HepG2 (cell line): ENCODE results near the gene PDSS2. TPM values are rescaled to one million over a fixed set of nuclear protein-coding genes. Genes with fewer than 3 reads are reported as not detected.
A peak's percentile ranks its signal among the peaks of the same experiment; 100 is the strongest.

Experiments used
- ADNP ChIP-seq: sonication (generic); formaldehyde crosslinking; IDR thresholded peaks from 2 replicates; pipeline ENCODE4 v1.4.0; 2020; ENCODE audit warnings: missing genetic modification reagents
- CREB1 ChIP-seq, 2 experiments: fragments of 450-650 bp in 1 of 2; IDR thresholded peaks; 2 replicates each; pipeline ENCODE4 v1.6.1; 2016 to 2017; ENCODE audit warnings: control low read depth in 1 of 2, mild to moderate bottlenecking in 1 of 2, missing compliant biosample characterization in 1 of 2, missing genetic modification characterization in 1 of 2
- FOSL2 ChIP-seq: sonication (generic); formaldehyde crosslinking; IDR thresholded peaks from 2 replicates; pipeline ENCODE4 v1.4.0; 2020; ENCODE audit warnings: missing genetic modification reagents
- FOXJ3 ChIP-seq: sonication (generic); formaldehyde crosslinking; IDR thresholded peaks from 2 replicates; pipeline ENCODE4 v1.4.0; 2020; ENCODE audit warnings: missing genetic modification reagents, mild to moderate bottlenecking, borderline replicate concordance
- HOXD1 ChIP-seq: sonication (generic); formaldehyde crosslinking; IDR thresholded peaks from 2 replicates; pipeline ENCODE4 v1.5.0; 2020; ENCODE audit warnings: missing genetic modification reagents
- IKZF1 ChIP-seq: fragments of 450-650 bp; IDR thresholded peaks from 2 replicates; pipeline ENCODE4 v1.7.1; 2016
- KDM4B ChIP-seq: sonication (generic); formaldehyde crosslinking; IDR thresholded peaks from 2 replicates; pipeline ENCODE4 v1.4.0; 2020; ENCODE audit warnings: missing genetic modification reagents
- NFATC3 ChIP-seq: sonication (generic); formaldehyde crosslinking; IDR thresholded peaks from 2 replicates; pipeline ENCODE4 v1.5.1; 2020; ENCODE audit warnings: mild to moderate bottlenecking, missing genetic modification reagents
- PTBP1 ChIP-seq: fragments of 200-400 bp; formaldehyde crosslinking; IDR thresholded peaks from 2 replicates; pipeline ENCODE4 v1.6.1; 2018; ENCODE audit warnings: low read length, low read depth; ENCODE audit not compliant: poor library complexity, severe bottlenecking
- SMYD3 ChIP-seq: sonication (generic); formaldehyde crosslinking; IDR thresholded peaks from 2 replicates; pipeline ENCODE4 v1.8.1; 2023; ENCODE audit warnings: mild to moderate bottlenecking, missing genetic modification reagents
- SOX13 ChIP-seq, 3 experiments: fragments of 450-650 bp in 1 of 3; sonication (generic) in 1 of 3; formaldehyde crosslinking in 1 of 3; IDR thresholded peaks in 2 of 3; conservative IDR thresholded peaks in 1 of 3; 2 replicates each; pipeline versions ENCODE4 v1.5.0 to v1.6.1; 2016 to 2020; ENCODE audit warnings: antibody characterized with exemption in 1 of 3, mild to moderate bottlenecking in 1 of 3, missing compliant biosample characterization in 1 of 3, missing genetic modification reagents in 1 of 3, moderate library complexity in 1 of 3
- ZNF335 ChIP-seq: sonication (generic); formaldehyde crosslinking; IDR thresholded peaks from 2 replicates; pipeline ENCODE4 v1.4.0; 2020; ENCODE audit warnings: missing genetic modification reagents
- ZSCAN12 ChIP-seq: sonication (generic); formaldehyde crosslinking; IDR thresholded peaks from 2 replicates; pipeline ENCODE4 v1.9.0; 2021; ENCODE audit warnings: mild to moderate bottlenecking, missing genetic modification reagents
- polyA plus RNA-seq, 8 experiments: library from polyadenylated mRNA; depleted of rRNA in 3 of 8; stranded (reverse) in 7 of 8; unstranded in 1 of 8; fragments of >200 nt; fragmentation: Illumina TruSeq in 4 of 8; extraction: Trizol in 4 of 8; gene quantifications; 2 replicates each; pipeline versions ENCODE4 v1.2.1 to v1.2.3, GENCODE V29; 2011 to 2016; ENCODE audit warnings: low read depth in 4 of 8, missing spikeins in 1 of 8, mixed read lengths in 1 of 8; ENCODE audit not compliant: insufficient read depth in 1 of 8
- total RNA-seq, 5 experiments: library from RNA; depleted of rRNA; stranded (reverse); fragments of >200 nt; fragmentation: Illumina TruSeq; extraction: Trizol; gene quantifications; 2 replicates each; pipeline ENCODE4 v1.2.3, GENCODE V29; 2016; ENCODE audit warnings: low read depth in 1 of 5
- TF ChIP-seq, protein P1 (sequence below): sonication (generic); formaldehyde crosslinking; IDR thresholded peaks from 2 replicates; pipeline ENCODE4 v1.8.1; 2022; ENCODE audit warnings: low read depth, mild to moderate bottlenecking, missing genetic modification reagents
- TF ChIP-seq, protein P2 (sequence below): sonication (generic); formaldehyde crosslinking; IDR thresholded peaks from 2 replicates; pipeline ENCODE4 v1.9.0; 2022; ENCODE audit warnings: low read depth, missing genetic modification reagents
- TF ChIP-seq, protein P3 (sequence below), 2 experiments: sonication (generic) in 1 of 2; formaldehyde crosslinking in 1 of 2; IDR thresholded peaks; 2 replicates each; pipeline versions ENCODE4 v1.5.1 to v1.6.1; 2011 to 2020; ENCODE audit warnings: borderline replicate concordance in 1 of 2, low read depth in 1 of 2, low read length in 1 of 2, mild to moderate bottlenecking in 1 of 2, missing genetic modification reagents in 1 of 2, moderate library complexity in 1 of 2

PDSS2 gene
- total and polyA plus RNA-seq, 2 of the 13 experiments (the other 11 are each of a cell fraction or from before 2014, with no cell fraction given), result 16.2 to 17.0 TPM

DNA sequence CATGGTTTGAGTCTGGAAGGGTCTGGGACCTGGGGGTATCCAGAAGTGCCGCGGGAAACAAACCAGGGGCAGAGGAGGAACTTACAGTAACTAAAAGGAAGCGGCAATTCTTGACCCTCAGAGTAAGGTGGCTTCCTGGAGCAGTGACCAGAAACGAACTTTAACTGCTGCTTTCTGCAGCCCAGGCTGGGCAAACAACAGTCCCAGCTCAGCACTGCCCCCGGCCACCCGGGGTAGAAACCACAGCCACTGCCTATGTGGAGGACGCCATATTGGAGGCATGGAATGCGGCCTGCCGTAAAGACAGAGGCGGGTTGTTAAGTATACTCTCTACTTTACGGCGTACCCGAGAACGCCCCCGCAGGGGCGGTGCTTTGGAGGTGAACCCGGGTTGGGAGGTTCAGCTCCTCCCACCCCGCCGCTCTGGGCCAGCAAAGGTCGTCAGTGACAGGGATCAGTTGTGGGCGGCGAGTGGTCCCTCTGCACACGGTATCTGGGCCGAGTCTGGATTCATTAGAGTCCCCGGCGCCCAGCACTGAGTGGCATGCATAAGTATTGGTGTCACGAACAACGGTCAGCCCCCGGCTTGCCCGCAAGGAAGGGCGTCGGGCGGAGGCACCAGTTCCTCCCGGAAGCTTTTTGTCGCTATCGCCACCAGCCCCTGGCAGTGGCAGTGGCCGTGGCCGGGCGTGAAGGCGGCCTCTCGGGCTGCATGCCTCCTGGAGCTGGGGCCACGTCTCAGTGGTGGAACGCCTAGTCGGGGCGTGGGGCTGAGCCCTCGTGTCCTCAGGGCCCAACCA lies at the start of gene PDSS2 (continued):
- TF ChIP-seq, protein P1, sequence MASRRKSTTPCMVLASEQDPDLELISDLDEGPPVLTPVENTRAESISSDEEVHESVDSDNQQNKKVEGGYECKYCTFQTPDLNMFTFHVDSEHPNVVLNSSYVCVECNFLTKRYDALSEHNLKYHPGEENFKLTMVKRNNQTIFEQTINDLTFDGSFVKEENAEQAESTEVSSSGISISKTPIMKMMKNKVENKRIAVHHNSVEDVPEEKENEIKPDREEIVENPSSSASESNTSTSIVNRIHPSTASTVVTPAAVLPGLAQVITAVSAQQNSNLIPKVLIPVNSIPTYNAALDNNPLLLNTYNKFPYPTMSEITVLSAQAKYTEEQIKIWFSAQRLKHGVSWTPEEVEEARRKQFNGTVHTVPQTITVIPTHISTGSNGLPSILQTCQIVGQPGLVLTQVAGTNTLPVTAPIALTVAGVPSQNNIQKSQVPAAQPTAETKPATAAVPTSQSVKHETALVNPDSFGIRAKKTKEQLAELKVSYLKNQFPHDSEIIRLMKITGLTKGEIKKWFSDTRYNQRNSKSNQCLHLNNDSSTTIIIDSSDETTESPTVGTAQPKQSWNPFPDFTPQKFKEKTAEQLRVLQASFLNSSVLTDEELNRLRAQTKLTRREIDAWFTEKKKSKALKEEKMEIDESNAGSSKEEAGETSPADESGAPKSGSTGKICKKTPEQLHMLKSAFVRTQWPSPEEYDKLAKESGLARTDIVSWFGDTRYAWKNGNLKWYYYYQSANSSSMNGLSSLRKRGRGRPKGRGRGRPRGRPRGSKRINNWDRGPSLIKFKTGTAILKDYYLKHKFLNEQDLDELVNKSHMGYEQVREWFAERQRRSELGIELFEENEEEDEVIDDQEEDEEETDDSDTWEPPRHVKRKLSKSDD (CRISPR knock-in tag), result peak; percentile 87
- peak; percentile 45 for TF ChIP-seq FOSL2 (CRISPR knock-in tag)
- TF ChIP-seq HOXD1 (CRISPR knock-in tag), result peak; percentile 42; the same call in 1 of the 2 replicates
- peak; percentile 58; the same call in 1 of the 2 replicates for TF ChIP-seq FOXJ3
- no peak for TF ChIP-seq IKZF1
- TF ChIP-seq ZSCAN12 (CRISPR knock-in tag), result peak; percentile 46; the same call in 1 of the 2 replicates
- TF ChIP-seq, protein P2, sequence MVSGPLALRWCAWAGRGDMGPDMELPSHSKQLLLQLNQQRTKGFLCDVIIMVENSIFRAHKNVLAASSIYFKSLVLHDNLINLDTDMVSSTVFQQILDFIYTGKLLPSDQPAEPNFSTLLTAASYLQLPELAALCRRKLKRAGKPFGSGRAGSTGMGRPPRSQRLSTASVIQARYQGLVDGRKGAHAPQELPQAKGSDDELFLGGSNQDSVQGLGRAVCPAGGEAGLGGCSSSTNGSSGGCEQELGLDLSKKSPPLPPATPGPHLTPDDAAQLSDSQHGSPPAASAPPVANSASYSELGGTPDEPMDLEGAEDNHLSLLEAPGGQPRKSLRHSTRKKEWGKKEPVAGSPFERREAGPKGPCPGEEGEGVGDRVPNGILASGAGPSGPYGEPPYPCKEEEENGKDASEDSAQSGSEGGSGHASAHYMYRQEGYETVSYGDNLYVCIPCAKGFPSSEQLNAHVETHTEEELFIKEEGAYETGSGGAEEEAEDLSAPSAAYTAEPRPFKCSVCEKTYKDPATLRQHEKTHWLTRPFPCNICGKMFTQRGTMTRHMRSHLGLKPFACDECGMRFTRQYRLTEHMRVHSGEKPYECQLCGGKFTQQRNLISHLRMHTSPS (CRISPR knock-in tag), result peak; percentile 17; the same call in 1 of the 2 replicates
- TF ChIP-seq SOX13 (IDR thresholded peaks at IDR 0.05), result no peak
- 0 out of 4 replicates have a peak, but pooled peaks of 1 of the 2 experiments have one; percentile 26 for TF ChIP-seq SOX13 (CRISPR knock-in tag; conservative IDR thresholded peaks at IDR 0.05 in 1 of 2, IDR thresholded peaks at IDR 0.05 in 1 of 2)
- TF ChIP-seq ADNP, result no peak; the same call in 1 of the 2 replicates
- TF ChIP-seq, protein P3, sequence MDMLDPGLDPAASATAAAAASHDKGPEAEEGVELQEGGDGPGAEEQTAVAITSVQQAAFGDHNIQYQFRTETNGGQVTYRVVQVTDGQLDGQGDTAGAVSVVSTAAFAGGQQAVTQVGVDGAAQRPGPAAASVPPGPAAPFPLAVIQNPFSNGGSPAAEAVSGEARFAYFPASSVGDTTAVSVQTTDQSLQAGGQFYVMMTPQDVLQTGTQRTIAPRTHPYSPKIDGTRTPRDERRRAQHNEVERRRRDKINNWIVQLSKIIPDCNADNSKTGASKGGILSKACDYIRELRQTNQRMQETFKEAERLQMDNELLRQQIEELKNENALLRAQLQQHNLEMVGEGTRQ (IDR thresholded peaks at IDR 0.05; ENCODE audit: low read depth, low read length), result no peak
- TF ChIP-seq, protein P3 (CRISPR knock-in tag; IDR thresholded peaks at IDR 0.05; ENCODE audit: borderline replicate concordance), result no peak
- no peak for TF ChIP-seq NFATC3
- peak; percentile 91 for TF ChIP-seq SMYD3 (CRISPR knock-in tag)
- peak; percentile 69; the same call in 1 of the 2 replicates for TF ChIP-seq ZNF335
- TF ChIP-seq KDM4B (CRISPR knock-in tag), result peak; percentile 30; the same call in 1 of the 2 replicates
- no peak for TF ChIP-seq CREB1 (IDR thresholded peaks at IDR 0.05)
- peak; percentile 68 for TF ChIP-seq CREB1 (CRISPR knock-in tag; IDR thresholded peaks at IDR 0.05)
- no peak for TF ChIP-seq PTBP1
